HG03432 (cell line): ENCODE measurements around the gene GOLGA3.
"Not testable (repeated sequence)": the region's sequence is repeated elsewhere in the genome, so short reads cannot be mapped to it uniquely, and the experiment has no call there.

Source experiments
- ATAC-seq: cut with Tn5 transposase; IDR thresholded peaks from one replicate; pipeline ENCODE4 v1.9.1; 2021; ENCODE audit warnings: mild to moderate bottlenecking, moderate library complexity; ENCODE audit not compliant: unreplicated experiment

The GOLGA3 gene

GRCh38 chr12:132813443-132813842 lies 15.2 kb downstream of the GOLGA3 start:
- ATAC-seq = no peak

GRCh38 chr12:132812631-132813305 lies 15.9 kb downstream of the GOLGA3 start:
- ATAC-seq = no peak

- ATAC-seq = not testable (repeated sequence)
Observed at GRCh38 chr12:132809391-132809790, 19.3 kb downstream of the GOLGA3 start.

GRCh38 chr12:132807295-132808092 lies 21.2 kb downstream of the GOLGA3 start:
- no peak for ATAC-seq

GRCh38 chr12:132806857-132807256 lies 21.8 kb downstream of the GOLGA3 start:
- ATAC-seq = no peak

- no peak for ATAC-seq
Observed at GRCh38 chr12:132804426-132804861, 24.2 kb downstream of the GOLGA3 start.

GRCh38 chr12:132803888-132804287 lies 24.8 kb downstream of the GOLGA3 start:
- ATAC-seq = no peak

- ATAC-seq = no peak
Observed at GRCh38 chr12:132803125-132803524, 25.5 kb downstream of the GOLGA3 start.

GRCh38 chr12:132801741-132802140 lies 26.9 kb downstream of the GOLGA3 start:
- no peak for ATAC-seq

GRCh38 chr12:132798836-132799235 lies 29.8 kb downstream of the GOLGA3 start:
- ATAC-seq = no peak

- no peak for ATAC-seq
Observed at GRCh38 chr12:132797820-132798570, 30.7 kb downstream of the GOLGA3 start.

- ATAC-seq = no peak
Observed at GRCh38 chr12:132795847-132796246, 32.8 kb downstream of the GOLGA3 start.

GRCh38 chr12:132791940-132792339 lies 36.7 kb downstream of the GOLGA3 start:
- ATAC-seq = not testable (repeated sequence)

GRCh38 chr12:132789099-132789471 lies 39.6 kb downstream of the GOLGA3 start:
- ATAC-seq = no peak

GRCh38 chr12:132788375-132789098 lies 40.1 kb downstream of the GOLGA3 start:
- no peak for ATAC-seq

- ATAC-seq = no peak
Observed at GRCh38 chr12:132787877-132788276, 40.8 kb downstream of the GOLGA3 start.

- no peak for ATAC-seq
Observed at GRCh38 chr12:132786192-132786591, 42.5 kb downstream of the GOLGA3 start.

- no peak for ATAC-seq
Observed at GRCh38 chr12:132784580-132784979, 44.1 kb downstream of the GOLGA3 start.

- ATAC-seq = no peak
Observed at GRCh38 chr12:132783917-132784531, 44.6 kb downstream of the GOLGA3 start.

GRCh38 chr12:132781938-132782337 lies 46.7 kb downstream of the GOLGA3 start:
- ATAC-seq = no peak
